Stimulated activated CD4-positive, alpha-beta T cell treated with anti-CD3 and anti-CD28 coated beads, Interleukin-4, amount 100 ng/mL, for 48 hours (primary cell): ENCODE data around the gene ADGRF4.

ENCODE experiments used
- DNase-seq, 2 donors: peaks; one replicate each; pipeline ENCODE4 v3.0.0-alpha.2; 2020; ENCODE audit warnings: low read depth in 2 of 2

ADGRF4 gene

GRCh38 chr6:47681201-47681990 lies 17.0 kb upstream of the ADGRF4 start:
- DNase-seq = no peak

DNA sequence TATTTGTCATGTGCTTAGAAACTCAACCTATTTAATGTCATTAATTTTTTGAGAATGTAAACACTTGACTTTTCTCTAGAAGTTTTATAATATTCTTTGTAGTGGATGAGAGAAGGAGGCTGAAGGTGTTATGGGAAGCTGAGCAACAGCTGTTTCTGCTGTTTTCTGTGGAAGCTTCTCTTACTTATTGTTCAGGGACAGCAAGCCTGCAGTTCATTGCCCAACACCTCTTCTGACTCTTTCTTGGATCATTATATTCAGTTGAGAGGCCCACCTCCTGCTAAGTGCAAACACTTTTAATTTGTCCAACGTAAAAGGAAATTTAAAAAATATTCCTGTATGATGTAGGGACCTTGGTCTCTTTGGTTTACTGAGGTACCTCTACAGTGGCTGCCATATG lies 12.0 kb upstream of the ADGRF4 start:
- DNase-seq = no peak

- no peak for DNase-seq
These were observed 10.9 kb upstream of the ADGRF4 start for GRCh38 chr6:47687432-47687831.

GRCh38 chr6:47690214-47690613 lies 8.2 kb upstream of the ADGRF4 start:
- DNase-seq = no peak

GRCh38 chr6:47690791-47691190 lies 7.6 kb upstream of the ADGRF4 start:
- DNase-seq = no peak

GRCh38 chr6:47697925-47698324 lies 455 bp upstream of the ADGRF4 start:
- DNase-seq = no peak

GRCh38 chr6:47700053-47700452 lies 1.7 kb downstream of the ADGRF4 start:
- no peak for DNase-seq

DNA sequence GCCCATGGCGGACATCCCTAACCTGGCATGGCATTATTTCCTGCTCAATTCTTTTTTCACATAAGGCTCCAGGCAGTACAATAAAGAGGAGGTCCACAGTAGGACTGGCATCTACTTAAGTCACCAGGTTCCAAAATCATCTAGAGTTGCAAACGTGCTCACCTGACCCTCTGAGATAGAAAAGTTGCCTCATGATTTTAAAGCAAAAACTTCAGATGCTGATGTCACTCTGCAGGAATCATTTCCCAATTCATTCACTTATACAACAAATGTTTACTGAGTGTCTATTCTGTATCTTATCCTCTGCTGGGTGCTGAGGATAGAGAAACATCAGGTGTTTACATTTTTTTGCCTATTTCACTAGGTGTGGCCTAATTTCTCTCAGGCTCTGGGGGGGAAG lies 2.2 kb downstream of the ADGRF4 start:
- DNase-seq = no peak

- no peak for DNase-seq
These were observed 3.0 kb downstream of the ADGRF4 start for GRCh38 chr6:47701363-47701762.

- DNase-seq = no peak
These were observed 10.8 kb downstream of the ADGRF4 start for GRCh38 chr6:47709160-47709559.

DNA sequence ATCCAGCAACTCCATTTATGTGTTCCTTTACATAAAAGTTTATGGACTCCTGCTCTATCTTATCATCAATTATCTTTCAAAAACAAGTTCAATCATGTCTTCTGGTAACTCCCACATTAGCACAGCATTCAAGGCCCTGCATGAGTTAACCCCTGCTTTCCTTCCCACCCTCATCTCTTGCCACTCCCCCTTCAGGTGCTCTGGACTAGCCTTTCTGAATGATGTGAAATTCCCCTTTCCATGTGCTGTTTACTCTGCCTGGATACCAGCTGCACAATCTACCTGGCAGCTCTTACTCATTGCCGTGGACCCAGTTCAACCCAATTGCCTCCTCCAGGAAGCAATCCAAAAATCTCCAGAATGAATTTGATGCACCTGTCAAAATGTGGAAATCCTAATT lies 11.9 kb downstream of the ADGRF4 start:
- DNase-seq = no peak

DNA sequence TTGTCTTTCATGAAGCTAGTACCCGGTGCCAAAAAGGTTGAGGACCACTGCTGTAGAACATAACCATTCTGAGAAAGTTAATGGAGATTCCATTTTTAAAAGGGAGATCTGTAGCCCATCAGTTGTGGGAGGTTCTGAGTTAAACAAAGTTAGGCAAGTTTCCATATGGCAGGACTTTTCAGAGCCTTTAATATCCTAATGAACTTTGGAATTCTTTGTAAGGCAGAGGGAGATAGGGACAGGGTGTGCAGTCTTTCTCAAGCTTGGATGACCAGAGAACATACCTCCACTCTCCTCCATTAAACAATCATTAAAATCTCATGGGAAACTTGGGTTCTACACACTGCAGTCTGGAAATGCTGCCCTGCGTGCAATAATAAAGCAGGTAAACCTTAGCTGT lies 14.8 kb downstream of the ADGRF4 start:
- DNase-seq = no peak

GRCh38 chr6:47714802-47715201 lies 16.4 kb downstream of the ADGRF4 start:
- no peak for DNase-seq

DNA sequence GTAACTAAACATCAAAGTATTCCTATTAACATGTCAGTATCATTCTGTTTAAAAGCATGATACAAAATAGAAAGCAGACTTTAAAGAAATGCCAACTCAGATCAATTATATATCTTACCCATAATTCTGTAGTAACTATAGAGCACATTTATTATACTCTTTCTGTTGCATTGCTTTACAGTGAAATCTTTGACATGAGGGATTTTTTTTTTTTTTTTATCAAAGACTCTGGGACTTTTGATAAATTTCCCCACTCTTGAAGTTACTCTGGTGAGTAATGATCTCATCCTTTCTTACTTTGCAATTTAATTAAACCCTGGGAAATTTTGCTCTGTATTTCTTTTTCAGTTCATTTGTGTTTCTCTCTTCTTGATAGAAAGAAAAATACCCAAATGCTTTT lies 17.4 kb downstream of the ADGRF4 start:
- DNase-seq = no peak

GRCh38 chr6:47716207-47716606 lies 17.8 kb downstream of the ADGRF4 start:
- DNase-seq = no peak

DNA sequence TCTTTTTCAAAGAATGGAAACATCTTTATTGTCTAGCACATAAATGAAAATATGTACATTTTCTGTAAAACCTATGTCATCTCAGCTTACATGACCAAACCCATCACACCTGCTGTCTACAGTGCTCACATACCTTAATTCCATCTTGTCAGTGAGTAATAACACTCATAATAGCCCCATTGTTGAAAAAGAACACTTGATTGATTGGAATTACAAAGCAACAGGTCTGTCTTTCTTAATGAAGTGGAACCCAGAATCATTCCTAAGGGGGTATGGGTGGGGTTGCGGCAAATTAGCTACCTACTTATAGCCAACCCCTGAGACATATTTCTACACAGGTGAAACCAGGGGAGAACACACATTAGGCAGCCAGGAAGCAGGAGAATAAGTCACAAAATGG lies 20.2 kb downstream of the ADGRF4 start:
- no peak for DNase-seq

GRCh38 chr6:47721189-47721588 lies 22.8 kb downstream of the ADGRF4 start:
- DNase-seq = no peak

DNA sequence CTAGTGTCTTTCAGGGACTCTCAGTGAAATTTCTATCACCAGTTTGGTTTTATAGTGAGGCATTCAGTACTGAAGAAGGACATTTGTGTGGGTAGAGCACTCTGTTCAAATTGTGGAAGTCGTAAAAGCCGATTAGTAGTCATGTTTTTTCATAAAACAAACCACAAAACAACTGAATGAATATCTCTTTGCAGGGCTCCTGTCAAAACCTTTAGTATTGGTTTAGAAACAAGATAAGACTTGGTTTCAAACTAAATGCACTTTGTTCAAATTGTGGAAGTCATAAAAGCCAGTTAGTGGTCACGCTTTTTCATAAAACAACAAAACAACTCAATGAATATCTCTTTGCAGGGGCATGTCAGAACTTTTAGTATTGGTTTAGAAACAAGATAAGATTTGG lies 23.8 kb downstream of the ADGRF4 start:
- no peak for DNase-seq

DNA sequence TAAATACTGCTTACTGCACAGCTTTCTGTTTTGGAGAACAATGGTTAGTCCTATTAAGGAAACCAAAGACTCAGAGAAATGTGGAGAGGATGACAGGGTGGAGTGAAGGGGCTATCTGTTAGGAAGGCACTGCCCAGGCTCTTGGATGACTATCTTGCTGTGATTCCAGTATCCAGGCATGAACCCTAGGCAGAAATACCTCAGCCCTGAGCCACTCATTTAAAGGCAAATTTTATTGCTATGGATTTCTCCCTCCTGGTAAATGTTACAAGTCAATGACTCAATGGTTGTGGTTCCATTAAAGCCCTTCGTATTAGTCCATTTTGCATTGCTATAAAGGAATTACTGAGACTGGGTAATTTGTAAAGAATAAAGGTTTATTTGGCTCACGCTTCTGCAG lies 25.9 kb downstream of the ADGRF4 start:
- no peak for DNase-seq

GRCh38 chr6:47727391-47727790 lies 29.0 kb downstream of the ADGRF4 start:
- DNase-seq = no peak

- DNase-seq = no peak
These were observed 30.6 kb downstream of the ADGRF4 start for GRCh38 chr6:47729019-47729418.

DNA sequence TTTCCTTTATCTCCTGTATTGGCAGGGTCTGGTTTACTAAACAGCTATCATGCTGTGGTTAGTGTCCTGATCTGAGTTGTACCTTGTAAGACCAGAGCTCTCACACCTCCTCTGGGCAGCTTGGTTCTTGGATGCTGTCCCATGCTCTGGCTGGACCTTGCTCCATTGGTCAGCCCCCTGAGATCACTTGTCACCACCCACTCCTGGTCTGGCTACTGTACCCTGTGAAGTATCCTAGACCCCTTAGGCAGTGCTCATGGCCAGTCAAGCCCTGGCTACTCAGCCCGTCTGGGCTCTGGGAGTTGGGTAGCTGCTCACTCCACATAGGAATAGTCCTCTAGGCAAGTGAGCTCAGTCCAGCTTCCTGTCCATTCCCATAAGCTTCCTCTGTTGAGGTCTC lies 31.1 kb downstream of the ADGRF4 start:
- no peak for DNase-seq

DNA sequence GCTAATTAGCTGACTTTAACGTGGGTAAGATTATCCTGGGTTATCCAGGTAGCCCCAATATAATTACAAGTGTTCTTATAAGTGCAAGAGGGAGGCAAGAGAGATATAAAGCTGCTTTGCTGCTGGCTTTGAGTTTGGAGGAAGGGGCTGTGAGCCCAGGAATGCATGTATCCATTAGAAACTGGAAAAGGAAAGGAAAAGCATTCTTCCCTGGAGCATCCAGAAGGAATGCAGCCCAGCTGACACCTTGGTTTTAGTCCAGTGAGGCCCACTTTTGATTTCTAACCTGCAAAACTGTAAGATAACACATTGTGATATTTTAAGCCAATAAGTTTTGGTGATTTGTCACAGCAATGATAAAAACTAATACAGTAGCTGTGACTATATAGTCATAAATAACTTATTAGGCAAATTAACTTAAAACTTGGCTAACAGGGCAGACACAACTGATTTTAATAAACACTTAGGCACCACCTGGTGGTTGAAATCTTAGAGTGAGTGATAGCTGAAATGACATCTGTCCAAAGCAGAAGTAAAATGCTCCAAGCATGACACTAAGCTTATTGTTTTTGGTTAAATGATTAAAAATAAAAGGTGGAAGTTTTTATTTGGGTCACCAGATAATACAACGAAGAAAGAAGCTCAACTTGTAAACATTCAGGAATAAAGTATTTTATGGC lies 35.6 kb downstream of the ADGRF4 start:
- DNase-seq = no peak
